HG03045 (cell line): ENCODE data around the gene TEPSIN.

Experiments used
- ATAC-seq: cut with Tn5 transposase; IDR thresholded peaks from one replicate; pipeline ENCODE4 v1.9.1; 2021; ENCODE audit warnings: mild to moderate bottlenecking, moderate library complexity; ENCODE audit not compliant: unreplicated experiment

TEPSIN gene

GRCh38 chr17:81238815-81239713, at the start of gene TEPSIN, which contains the start of gene NDUFAF8:
TEPSIN (minus strand) TSS chr17:81239055; CDS start chr17:81239033, 22 bp downstream.
NDUFAF8 (plus strand) TSS chr17:81239318; CDS start chr17:81239364, 46 bp downstream.
- peak; percentile 88 for ATAC-seq

- no peak for ATAC-seq
Observed at GRCh38 chr17:81287741-81288430, 49.0 kb upstream of the TEPSIN start.

GRCh38 chr17:81287152-81287551, 48.3 kb upstream of the TEPSIN start:
- ATAC-seq, result no peak

GRCh38 chr17:81286491-81287145, 47.8 kb upstream of the TEPSIN start:
- no peak for ATAC-seq

GRCh38 chr17:81285894-81286293, 47.0 kb upstream of the TEPSIN start:
- no peak for ATAC-seq

- no peak for ATAC-seq
Observed at GRCh38 chr17:81285179-81285878, 46.5 kb upstream of the TEPSIN start.

- no peak for ATAC-seq
Observed at GRCh38 chr17:81282876-81283275, 44.0 kb upstream of the TEPSIN start.

- ATAC-seq, result no peak
Observed at GRCh38 chr17:81282141-81282540, 43.3 kb upstream of the TEPSIN start.

GRCh38 chr17:81280571-81280970, 41.7 kb upstream of the TEPSIN start:
- no peak for ATAC-seq

- no peak for ATAC-seq
Observed at GRCh38 chr17:81279278-81280275, 40.7 kb upstream of the TEPSIN start.

- no peak for ATAC-seq
Observed at GRCh38 chr17:81278831-81279230, 40.0 kb upstream of the TEPSIN start.

GRCh38 chr17:81277946-81278693, 39.3 kb upstream of the TEPSIN start:
- ATAC-seq, result no peak

- ATAC-seq, result no peak
Observed at GRCh38 chr17:81277421-81277820, 38.6 kb upstream of the TEPSIN start.

- no peak for ATAC-seq
Observed at GRCh38 chr17:81276781-81277180, 37.9 kb upstream of the TEPSIN start.

GRCh38 chr17:81274471-81274855, 35.6 kb upstream of the TEPSIN start:
- ATAC-seq, result no peak

- no peak for ATAC-seq
Observed at GRCh38 chr17:81273698-81274470, 35.0 kb upstream of the TEPSIN start.

- no peak for ATAC-seq
Observed at GRCh38 chr17:81272616-81273015, 33.8 kb upstream of the TEPSIN start.

GRCh38 chr17:81271226-81271625, 32.4 kb upstream of the TEPSIN start:
- no peak for ATAC-seq
